Psoas muscle (tissue), 8 donors: ENCODE results near the gene ANKDD1B. TPM values are rescaled to one million over a fixed set of nuclear protein-coding genes. Genes with fewer than 3 reads are reported as not detected.

Experiments used
- ATAC-seq, 4 donors: fragments of 200-7000 bp; cut with Tn5 transposase; one replicate each; pipeline ENCODE4 v1.9.1; 2020; ENCODE audit warnings: moderate library complexity in 3 of 4, mild to moderate bottlenecking in 2 of 4
- DNase-seq, 2 donors: peaks; one replicate each; pipeline ENCODE4 v3.0.0-alpha.2; 2020
- H3K27ac ChIP-seq: fragments of 200-600 bp; one replicate; pipeline ENCODE4 v1.8.0; 2022
- H3K27me3 ChIP-seq, 3 donors: fragments of 200-600 bp in 1 of 3; one replicate each; pipeline versions ENCODE4 v1.6.1 to v1.8.0; 2013 to 2022; ENCODE audit warnings: low read length in 2 of 3, mild to moderate bottlenecking in 2 of 3, moderate library complexity in 1 of 3; ENCODE audit not compliant: insufficient read depth in 3 of 3
- H3K36me3 ChIP-seq, 2 donors: fragments of 200-600 bp in 1 of 2; one replicate each; pipeline versions ENCODE4 v1.6.1 to v1.8.0; 2013 to 2022; ENCODE audit warnings: low read depth in 1 of 2, mild to moderate bottlenecking in 1 of 2, moderate library complexity in 1 of 2; ENCODE audit not compliant: insufficient read depth in 1 of 2
- H3K4me1 ChIP-seq: fragments of 200-600 bp; one replicate; pipeline ENCODE4 v1.8.0; 2022
- H3K4me3 ChIP-seq: fragments of 200-600 bp; one replicate; pipeline ENCODE4 v1.8.0; 2022; ENCODE audit warnings: mild to moderate bottlenecking
- H3K9me3 ChIP-seq: fragments of 200-600 bp; one replicate; pipeline ENCODE4 v1.8.0; 2022
- CTCF ChIP-seq: fragments of 200-600 bp; IDR thresholded peaks from one replicate; pipeline ENCODE4 v1.8.0; 2022; ENCODE audit warnings: antibody characterized with exemption
- WGBS, 3 donors: extraction: QIAGEN DNeasy Blood & Tissue Kit; methylation state at CpG; one replicate each; pipeline versions ENCODE4 v1.1.6 to v1.1.7; 2013; 5-methylcytosine and 5-hydroxymethylcytosine counted together
- intact Hi-C, 2 donors: fragments of 100-400 bp; cut with DNase I; formaldehyde crosslinking; loops; one replicate each; pipeline versions ENCODE4 v1.11.0 to v1.14.2; 2022
- polyA plus RNA-seq, 3 donors: library from polyadenylated mRNA; stranded (reverse); fragments of 200-250 nt; gene quantifications; one replicate each; pipeline ENCODE4 v1.2.3, GENCODE V29; 2013
- total RNA-seq, 4 donors: library from RNA; stranded (reverse); fragmentation: NEBNext Ultra II Directional in 2 of 4; extraction: Animal tissue kit (Norgen Biotek cat#: 25700) in 2 of 4; gene quantifications; one replicate each; pipeline versions ENCODE4 v1.2.1 to v1.2.4, GENCODE V29; 2021 to 2023
- donor health status: healthy with polysubstance abuse.
- donor health status: DM: no; HTN: no; CAD: no; lungs with moderate emphysema.
- donor health status: Bipolar disorder and iron deficiency.
- donor health status: healthy.
- donor health status: DM: yes; HTN: yes; CAD: no.
- donor health status: DM: no; HTN: no; CAD: no.
- donor health status: DM: no; HTN: no; CAD: no.
- donor health status: DM: yes; HTN: yes; CAD: no.

The ANKDD1B gene
- total and polyA plus RNA-seq, 7 donors, result 0.09 to 0.26 (median 0.14) TPM; not detected in 4

DNA sequence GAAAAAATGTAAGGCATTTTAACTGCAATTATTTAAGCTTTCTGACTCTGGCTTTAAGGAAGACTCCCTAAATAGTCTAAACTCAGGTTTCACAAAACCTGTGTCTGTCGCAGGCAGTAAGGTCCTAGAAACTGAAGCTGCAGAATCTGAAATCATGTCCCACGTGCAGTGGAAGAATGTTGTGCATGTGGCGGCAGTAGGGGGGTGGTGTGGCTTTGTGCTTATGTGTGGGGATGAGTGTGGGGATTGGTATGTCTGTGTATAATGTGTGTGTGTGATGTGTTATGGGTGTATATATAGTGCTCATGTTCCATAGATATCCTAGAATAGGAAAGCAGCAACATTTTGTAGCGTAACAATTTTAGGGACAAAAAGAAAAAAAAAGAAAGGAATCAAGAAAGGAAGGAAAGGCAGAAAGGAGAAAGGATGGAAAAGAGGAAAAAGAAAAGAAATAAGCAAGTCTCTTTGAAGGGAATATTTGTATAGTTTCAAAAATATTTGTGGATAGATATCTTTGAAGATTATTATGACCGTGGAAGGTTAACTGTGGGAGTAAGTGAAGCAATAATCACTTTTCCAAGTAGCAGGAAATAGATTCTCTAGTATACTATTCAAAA, 6.6 kb downstream of the ANKDD1B start:
- no peak overlapping the region for H3K4me3 ChIP-seq
- H3K4me1 ChIP-seq, result no peaks in the 10 kb centered on the region
- ATAC-seq (no peak), DNase-seq (no peak)
- no peaks in the 10 kb centered on the region for H3K27me3 ChIP-seq
- intact Hi-C loops, result no loop called here
- no peaks in the 10 kb centered on the region for H3K9me3 ChIP-seq
- H3K27ac ChIP-seq, result no peak overlapping the region
- no peak for TF ChIP-seq CTCF
- no peaks in the 10 kb centered on the region for H3K36me3 ChIP-seq
- WGBS, 3 donors, result 83 to 88% (median 86%) methylated on average over 5 of the region's 5 CpGs

DNA sequence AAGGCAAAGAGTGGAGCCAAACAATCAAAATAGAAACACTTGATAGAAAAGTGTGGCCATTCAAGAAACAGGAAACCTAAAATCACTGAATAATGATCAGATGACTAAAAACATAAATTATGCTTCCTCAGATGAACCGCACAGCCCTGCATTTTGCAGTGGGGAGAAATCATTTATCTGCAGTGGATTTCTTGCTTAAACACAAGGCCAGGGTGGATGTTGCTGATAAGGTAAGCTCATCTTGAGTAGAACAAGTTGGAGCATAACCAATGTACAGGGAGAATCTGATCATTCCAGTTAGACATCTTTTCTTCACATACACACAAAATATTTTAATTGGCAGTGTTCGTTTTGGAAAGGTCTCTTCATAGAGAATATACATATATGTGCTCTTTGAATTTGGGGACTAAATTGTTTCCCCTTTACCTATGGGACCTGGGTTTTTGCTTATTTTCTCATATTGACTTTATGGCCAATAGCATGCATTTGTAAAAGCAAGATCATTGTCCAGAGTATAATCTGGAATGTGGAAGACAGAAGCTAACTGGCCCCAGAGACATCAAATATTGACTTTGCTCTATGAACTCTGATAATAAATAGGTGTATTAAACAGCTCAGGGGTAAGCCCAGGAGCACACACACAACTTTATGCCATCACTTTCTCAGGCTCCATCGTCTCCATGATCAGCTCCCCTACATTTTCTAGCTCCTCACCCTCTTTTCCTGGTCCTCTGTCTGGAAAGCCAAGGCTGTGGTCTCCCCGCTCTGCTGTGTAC, 9.1 kb downstream of the ANKDD1B start:
- TF ChIP-seq CTCF, result no peak
- Histone ChIP-seq H3K4me3 (no peak overlapping the region), H3K4me1 (no peaks in the 10 kb centered on the region), H3K9me3 (no peaks in the 10 kb centered on the region), H3K27me3 (no peaks in the 10 kb centered on the region), H3K36me3 (no peaks in the 10 kb centered on the region), H3K27ac (no peak overlapping the region)
- no peak for ATAC-seq
- intact Hi-C loops, result no loop called here
- DNase-seq, result no peak
- WGBS, 3 donors, result 83 to 87% (median 85%) methylated on average over 4 of the region's 4 CpGs

DNA sequence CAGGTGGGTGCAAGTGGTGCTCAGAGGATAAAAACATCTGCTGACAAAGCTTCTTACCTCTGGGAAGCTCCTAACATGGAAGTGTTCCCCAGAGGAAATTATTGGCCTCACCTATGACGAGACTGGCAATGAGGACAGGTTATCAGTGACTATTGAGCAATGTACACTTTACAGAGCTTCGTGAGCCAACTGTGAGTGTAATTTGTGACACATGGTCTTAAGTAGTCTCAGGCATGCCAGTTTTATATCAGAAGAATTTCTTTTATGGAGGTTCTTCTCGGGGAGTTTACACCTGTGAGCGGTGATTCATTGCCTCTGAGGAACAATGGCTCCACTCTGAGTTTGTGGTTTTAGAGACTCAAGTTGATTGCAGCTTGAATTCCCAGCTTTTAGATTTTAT, 11.3 kb downstream of the ANKDD1B start:
- ATAC-seq (no peak), DNase-seq (no peak)
- no peaks in the 10 kb centered on the region for H3K4me1 ChIP-seq
- no peak for TF ChIP-seq CTCF
- intact Hi-C loops, result no loop called here
- no peak overlapping the region for H3K4me3 ChIP-seq
- 85 to 90% (median 88%) methylated on average over 4 of the region's 4 CpGs for WGBS, 3 donors
- no peaks in the 10 kb centered on the region for H3K36me3 ChIP-seq
- no peaks in the 10 kb centered on the region for H3K9me3 ChIP-seq
- no peaks in the 10 kb centered on the region for H3K27me3 ChIP-seq
- no peak overlapping the region for H3K27ac ChIP-seq

GRCh38 chr5:75623846-75624245, 12.6 kb downstream of the ANKDD1B start:
- Histone ChIP-seq H3K27me3 (no peaks in the 10 kb centered on the region), H3K36me3 (no peaks in the 10 kb centered on the region), H3K4me3 (no peak overlapping the region), H3K9me3 (no peaks in the 10 kb centered on the region), H3K4me1 (no peaks in the 10 kb centered on the region), H3K27ac (no peak overlapping the region)
- no peak for ATAC-seq
- TF ChIP-seq CTCF, result no peak
- DNase-seq, result no peak
- intact Hi-C loops, result no loop called here
